Cardiac fibroblast (primary cell): Measurements from ENCODE around the gene HIC1.
A peak's percentile ranks its signal among the peaks of the same experiment; 100 is the strongest.

Experiments used
- DNase-seq, 2 donors: peaks; one replicate each; pipeline versions ENCODE4 v3.0.0 to v3.0.0-alpha.2; 2010; ENCODE audit warnings: low read depth in 2 of 2
- H3K4me3 ChIP-seq, 2 donors: replicated peaks in 1 of 2; 1 replicate in 1 of 2; 2 replicates in 1 of 2; pipeline ENCODE4 v1.5.1; 2011; ENCODE audit warnings: low read depth in 2 of 2, low read length in 2 of 2, mild to moderate bottlenecking in 2 of 2, moderate library complexity in 1 of 2
- CTCF ChIP-seq: IDR thresholded peaks from one replicate; pipeline ENCODE4 v1.5.1; 2011; ENCODE audit warnings: low read depth, mild to moderate bottlenecking, low read length, inconsistent platforms

Gene HIC1

DNA sequence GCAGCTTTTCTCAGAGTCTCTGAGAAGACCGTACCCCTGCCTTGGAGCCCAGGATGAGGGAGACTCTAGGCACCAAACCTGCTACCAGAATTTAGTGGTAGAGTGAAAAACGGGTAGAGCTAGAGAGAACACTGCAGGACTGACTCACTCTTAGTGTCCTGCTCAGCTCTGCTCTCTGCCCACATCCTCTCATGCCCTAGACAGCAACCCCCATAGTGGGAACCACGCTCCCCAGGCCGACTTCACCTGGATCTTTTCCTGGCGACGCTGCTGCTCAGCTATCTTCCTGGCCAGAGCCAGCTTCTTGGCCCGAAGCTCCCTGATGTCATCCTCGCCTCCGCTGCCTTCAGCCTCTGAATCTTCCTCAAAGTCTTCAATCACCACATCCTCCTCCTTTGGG lies 26.7 kb downstream of the HIC1 start:
- no peak for TF ChIP-seq CTCF
- DNase-seq: peak; percentile 30 to 77

DNA sequence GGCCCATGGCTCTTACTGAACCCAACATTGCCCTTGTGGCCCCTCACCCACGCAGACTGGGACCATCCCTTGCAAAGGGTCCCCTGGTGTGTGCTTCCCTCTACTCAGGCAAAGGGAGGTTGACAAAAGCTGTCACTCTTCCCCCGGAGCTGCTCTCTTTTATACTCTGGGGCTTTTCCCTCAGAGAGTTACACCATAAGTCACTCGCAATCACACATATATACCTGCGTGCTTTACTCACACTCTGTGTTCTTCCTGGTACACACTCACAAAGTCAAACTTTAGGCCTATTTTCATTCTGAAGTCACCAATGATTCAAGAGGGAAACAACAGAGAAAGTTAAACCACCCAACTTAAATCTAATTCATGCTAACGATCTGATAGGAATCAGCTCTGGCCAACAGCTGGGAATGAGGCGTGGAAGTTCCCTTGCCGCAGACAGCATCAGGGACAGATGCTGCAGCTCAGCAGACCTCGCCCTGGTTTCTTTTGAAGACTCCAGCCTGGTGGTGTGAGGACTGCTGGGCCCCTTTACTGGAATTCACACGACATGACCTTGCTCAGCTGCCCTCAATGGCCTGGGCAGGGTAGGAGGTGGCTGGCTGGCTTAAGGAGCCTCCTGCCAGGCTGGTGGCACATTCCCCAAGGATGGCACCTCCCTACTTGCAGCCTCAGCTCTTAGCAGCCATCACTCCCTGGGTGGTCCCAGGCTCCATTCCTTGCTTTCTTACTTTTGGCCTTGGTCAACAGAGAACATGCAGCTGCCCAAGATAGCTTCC lies 27.3 kb downstream of the HIC1 start:
- no peak for TF ChIP-seq CTCF
- no peak overlapping the region for H3K4me3 ChIP-seq
- DNase-seq: peak in 1 of 2 donors; percentile 42

More for the DNA sequence above, 26.7 kb downstream of the HIC1 start:
- no peak overlapping the region for H3K4me3 ChIP-seq

DNA sequence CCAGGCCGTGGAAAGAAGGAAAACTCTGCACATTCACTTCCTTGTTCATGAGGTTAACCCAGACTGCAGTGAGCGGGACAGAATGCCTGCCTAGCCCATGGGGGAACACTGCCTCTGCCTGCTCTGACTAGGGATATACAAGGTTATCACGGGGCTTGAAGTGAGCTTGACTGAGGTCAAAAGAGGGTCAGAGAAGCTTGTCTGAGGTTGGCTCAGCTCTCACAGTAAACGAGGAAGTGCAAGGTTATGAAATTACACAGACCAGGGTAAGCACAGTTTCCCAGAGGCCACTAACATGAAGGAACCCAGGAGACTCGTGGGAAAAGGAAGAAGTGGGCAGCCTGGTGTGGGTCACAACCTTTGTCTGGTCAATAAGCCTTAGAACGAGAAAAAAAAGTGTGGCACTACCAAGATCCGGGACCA lies 28.7 kb downstream of the HIC1 start:
- no peak overlapping the region for H3K4me3 ChIP-seq

DNA sequence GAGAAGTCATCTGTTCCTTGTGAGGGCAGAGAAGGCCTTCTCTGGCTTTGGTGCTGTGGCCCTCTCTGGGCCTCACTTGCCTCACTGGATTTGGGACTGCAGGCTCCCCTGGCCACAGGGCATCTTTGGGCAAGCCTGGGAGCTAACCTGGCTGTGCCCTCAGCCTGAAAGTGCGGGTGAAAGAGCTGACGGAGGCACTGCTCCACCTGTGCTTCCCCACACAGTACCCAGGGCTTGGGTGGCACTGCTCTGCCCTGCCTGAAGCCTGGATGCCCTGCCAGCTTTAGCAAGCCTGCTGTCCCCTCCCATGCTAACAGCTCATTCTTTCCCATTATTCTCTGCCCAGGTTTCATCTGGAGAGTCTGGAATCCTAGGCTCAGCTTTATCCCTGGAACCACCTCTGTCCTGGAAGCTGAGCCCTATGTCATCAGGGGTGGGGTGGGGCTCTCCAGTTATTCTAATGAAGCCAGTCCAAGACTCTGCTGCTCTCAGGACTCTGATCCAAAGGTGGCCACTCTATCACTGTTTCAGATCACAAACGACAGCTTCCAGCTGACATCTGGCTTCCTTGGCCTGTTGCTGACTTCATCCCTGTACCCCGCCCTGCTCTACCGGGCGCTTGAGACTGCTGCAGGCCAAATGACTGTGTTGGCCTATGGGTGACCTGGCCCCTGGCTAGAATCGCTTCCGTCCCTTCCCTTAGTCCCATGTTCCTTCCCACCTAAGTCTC lies 29.3 kb downstream of the HIC1 start:
- no peak overlapping the region for H3K4me3 ChIP-seq
- no peak for TF ChIP-seq CTCF
- DNase-seq: peak; percentile 62 to 76

More for the DNA sequence above, 28.7 kb downstream of the HIC1 start:
- peak in 1 of 2 donors; percentile 40 for DNase-seq
- TF ChIP-seq CTCF: no peak

- H3K4me3 ChIP-seq: no peak overlapping the region
- DNase-seq: peak; percentile 89 to 95
- no peak for TF ChIP-seq CTCF
These were observed 30.1 kb downstream of the HIC1 start for GRCh38 chr17:2084766-2085647.

DNA sequence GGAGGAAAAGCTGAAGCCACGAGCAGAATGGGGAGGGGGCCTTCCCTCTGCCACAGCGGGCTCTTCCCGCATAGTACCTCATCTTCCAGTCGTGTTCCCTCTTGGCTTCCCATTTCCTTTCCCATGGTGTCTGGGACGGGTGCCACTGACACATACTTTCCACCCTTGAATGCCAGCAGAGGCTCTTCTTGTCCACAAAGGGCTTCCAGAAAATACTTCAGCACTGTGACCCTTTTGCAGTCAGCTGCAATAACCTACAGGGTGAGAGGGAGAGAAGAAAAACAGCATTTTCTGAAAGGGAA lies 30.7 kb downstream of the HIC1 start:
- no peak for TF ChIP-seq CTCF
- DNase-seq: peak; percentile 63 to 89
- H3K4me3 ChIP-seq: no peak overlapping the region
